NCI-H2029 treated with DMSO at 0.1 percent for 48 hours (cell line): ENCODE data around the gene DUSP22.

Source experiments
- DNase-seq: peaks from one replicate; lab custom pipeline; 2025; lab: John Stamatoyannopoulos, UW

Gene DUSP22

DNA sequence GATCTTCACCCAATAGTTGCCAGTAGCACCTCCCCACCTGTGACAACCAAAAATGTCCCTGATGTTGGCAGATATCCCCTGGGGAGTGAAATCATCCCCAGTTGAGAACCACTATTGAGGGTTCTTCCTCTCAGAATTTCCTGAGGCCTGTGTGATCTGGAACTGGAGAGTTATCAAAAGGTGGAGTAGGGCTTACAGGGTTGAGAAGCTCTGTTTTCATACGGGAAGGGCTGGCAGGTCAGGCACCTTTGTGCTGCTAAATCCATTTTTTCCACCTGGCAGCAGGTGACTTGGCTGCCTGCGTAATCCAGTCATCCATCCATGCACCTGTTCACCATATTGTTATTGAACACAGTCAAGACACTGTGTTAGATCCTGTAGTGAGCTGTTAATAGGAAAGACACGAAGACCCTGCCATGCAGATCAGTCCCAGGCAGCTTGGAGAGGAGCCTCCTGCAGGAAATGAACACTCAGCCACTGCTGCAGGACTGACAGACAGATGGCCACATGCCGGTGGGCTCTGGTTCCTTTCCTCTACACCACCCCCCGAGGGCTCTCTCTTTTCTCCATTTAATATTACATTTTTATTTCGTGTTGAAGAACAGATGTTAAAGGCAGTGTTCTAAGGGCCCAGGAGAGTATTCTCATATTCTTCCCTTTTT is 5.4 kb downstream of the DUSP22 start:
- no peak for DNase-seq

DNA sequence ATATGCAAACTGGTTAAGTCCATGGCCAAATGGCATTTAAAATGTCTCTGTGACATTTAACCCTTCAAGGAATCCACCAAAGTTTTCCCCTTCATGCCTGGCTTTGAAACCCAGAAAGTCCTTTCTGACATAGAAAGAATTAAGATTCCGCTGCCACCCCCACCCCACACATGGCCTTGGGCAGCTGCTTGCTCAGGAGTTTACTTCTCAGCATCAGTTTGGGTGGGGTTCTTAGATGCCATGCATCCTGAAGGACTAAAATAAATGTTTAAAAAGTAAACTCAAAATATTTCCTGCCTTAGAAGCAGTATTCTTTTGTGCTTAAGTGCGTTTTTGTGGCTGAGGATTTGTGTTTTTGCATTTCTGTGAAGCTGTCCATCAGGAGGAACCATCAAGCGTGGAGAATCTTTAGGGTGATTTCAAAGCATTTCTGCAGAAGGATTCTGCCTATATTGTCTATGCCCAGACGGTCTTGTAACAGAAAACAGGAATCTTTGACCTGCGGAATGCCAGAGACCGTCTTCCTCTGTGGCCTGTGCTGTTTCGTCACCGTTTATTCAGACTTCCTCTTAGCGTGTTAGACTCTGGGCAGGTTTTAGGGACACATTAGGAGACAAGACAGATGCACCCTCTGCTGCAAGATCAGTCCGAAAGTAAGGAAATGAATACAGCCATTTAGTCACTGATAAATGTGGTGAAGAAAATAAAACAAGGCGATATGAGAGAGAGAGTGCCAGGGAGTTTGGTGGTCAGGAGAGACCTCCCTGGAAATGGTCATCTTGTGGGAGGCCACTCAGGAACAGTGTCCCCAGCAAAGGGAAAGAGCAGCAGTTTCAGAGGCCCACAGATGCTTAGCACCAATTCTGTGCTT is 6.2 kb downstream of the DUSP22 start:
- DNase-seq, result no peak

- DNase-seq, result no peak
These were observed 7.1 kb downstream of the DUSP22 start for GRCh38 chr6:299104-299980.

DNA sequence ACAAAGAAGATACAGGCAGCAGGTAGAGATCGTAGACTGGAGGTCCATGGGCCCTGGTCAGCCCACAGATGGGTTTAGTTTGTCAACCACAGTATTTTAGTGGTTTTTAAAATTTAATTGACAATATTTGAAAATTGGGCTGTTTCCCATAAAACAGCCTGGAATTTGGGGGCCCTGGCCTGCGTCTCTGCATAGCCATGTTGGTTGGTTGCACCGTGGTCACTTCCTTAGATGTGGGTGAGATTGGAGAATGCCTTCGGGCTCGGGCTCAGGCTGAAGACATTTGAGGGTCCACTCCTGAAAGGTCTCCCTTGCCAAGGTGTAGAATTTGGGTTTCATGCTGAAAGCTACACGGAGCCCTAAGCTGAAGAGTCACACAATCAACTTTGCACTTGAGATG is 7.7 kb downstream of the DUSP22 start:
- no peak for DNase-seq

DNA sequence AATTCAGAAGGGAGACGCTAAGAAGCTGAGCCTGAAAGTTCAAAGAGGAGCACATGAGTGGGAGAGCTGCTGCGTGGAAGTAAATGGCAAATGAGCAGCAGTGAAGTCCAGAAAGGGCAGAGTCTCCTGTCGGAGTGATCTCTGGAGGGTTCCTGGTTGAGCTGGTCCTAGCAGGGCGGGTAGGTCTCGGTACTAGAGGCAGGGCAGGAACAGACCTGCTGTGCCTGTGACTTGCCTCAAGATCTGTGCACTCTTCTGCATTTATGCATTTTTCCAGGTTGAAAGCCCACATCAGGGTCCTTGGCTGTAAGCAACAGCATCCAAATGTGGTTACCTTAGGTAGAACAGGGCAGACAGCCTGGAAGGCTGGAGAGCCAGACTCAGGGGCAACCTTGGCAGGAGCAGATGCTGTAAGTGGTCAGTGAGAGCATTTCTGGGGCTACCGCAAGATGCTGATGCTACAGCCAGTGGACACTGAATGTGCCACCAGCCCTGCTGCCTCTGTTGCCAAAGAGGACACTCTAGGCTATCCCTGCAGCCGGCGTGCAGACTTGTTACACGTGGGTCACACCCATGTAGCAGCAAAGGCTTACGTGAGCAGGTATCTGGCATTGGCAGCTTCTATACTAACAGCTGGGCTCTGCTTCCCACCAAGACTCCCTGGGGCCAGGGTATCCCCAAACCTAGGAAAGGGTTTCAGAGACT is 8.4 kb downstream of the DUSP22 start:
- DNase-seq, result no peak

DNA sequence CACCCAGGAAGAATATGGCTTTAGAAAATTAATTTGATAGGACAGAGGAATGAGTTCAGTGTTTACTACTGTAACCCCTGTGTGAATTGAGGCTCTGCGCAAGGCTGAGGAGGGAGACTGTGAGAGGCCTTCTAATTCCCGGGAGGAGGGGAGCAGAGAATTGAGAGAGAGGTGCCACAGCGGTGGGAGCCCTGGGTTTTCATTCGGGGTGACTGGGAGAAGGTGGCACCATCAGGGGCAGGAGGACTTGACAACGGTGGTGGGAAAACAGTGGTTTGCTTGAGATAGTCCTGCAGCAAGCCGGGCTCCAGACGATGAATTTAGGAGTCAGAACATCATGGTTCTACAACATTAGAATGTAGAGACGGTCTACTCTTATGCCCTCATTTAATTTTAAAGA is 9.2 kb downstream of the DUSP22 start:
- DNase-seq, result no peak

DNA sequence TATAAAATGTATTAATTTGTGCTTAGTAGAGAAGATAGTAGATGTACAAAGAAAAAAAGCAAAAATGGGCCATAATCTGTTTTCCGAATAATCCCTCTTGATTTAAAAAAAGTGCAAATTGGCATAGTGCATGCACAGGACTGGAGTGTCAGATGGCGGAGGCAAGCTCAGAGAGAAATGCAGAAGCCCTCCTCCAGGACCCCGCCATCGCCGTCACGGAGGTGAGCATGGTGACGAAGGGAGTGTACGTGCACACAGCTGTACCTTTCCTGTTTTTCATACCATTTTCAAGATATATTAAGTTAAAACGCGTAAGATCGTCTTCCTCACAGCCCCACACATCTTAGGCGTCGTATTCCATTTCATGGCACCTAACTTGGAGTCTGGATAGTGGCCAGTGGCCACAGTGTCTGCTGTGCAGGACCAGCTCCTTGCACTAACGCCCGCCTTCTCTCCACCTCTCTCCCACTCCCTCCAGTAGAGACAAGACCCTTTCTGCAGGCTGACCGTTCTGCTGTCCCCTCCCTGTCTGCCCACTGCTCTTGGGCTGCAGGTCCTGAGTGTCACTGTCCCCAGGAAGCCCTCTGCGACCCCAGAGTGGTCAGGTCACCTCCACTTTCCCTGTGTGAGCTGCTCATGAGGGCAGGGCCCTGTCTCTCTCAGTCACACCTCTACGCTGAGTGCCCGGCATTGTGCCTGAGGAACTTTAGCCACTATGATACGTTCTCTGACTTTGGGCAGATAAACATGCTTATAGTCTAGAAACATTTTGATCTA is 9.8 kb downstream of the DUSP22 start:
- no peak for DNase-seq

GRCh38 chr6:302760-303159 is 10.5 kb downstream of the DUSP22 start:
- no peak for DNase-seq

GRCh38 chr6:303263-303662 is 11.0 kb downstream of the DUSP22 start:
- DNase-seq, result no peak

- no peak for DNase-seq
These were observed 11.8 kb downstream of the DUSP22 start for GRCh38 chr6:303948-304558.

DNA sequence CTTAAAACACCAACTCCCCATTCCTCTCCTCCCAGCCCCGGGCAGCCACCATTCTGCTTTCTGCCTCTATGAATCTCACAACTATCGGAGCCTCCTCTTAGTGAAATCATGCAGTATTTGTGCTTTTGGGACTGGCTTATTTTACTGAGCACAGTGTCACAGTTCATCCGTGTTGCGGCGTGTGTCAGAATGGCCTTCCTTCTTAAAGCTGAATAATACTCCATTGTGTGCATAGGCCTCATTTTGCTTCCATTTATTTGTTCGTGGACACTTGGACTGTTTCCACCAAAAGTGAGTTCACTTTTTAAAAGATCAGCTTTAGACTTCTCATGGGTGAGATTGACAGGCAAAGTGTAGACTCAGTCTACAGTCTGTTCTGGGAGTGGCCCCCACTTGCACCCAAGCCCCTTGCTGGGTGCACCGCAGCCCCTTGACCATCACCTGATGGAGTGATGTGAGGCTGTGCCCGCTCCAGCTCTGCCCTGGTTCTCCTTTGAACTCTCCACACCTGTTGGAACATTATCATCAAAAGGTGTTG is 12.6 kb downstream of the DUSP22 start:
- no peak for DNase-seq

DNA sequence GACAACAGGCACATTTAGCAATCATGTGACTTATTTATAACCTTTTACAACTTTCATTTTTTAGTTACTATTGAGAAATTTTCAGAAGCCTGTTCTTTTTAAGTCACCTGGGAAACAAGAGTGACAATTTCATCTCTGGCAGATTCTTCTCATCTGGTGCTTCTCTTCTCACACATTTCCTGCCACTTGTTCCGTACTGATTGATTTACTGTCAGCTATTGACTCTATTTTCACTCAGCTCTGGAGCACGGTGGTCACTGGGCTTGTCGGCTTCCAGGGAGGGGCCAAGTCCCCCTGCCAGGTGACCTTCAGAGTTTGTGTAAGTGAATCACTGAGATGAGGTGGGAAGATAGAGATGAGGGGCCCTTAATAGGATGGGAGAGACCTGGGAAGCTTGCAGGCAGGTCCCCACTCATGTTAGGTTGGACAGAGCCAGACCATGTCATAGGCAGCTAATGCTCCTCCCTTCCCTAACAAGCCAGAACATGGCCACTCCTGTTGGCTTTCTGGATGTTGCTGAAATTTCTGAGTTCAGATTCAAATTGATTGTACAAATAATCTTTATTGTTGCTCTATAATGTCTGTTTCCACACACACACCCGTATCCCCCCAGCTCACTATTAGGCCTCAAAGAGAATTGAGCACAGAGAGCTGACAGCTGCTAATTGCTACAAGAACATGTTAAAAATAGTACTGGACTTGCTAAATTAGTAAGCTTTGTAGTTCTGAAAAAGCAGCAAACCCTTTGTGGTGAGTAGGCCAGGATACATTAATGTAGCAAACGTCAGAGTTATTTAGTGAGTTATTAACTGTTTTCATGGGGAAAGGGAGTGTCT is 13.3 kb downstream of the DUSP22 start:
- no peak for DNase-seq

DNA sequence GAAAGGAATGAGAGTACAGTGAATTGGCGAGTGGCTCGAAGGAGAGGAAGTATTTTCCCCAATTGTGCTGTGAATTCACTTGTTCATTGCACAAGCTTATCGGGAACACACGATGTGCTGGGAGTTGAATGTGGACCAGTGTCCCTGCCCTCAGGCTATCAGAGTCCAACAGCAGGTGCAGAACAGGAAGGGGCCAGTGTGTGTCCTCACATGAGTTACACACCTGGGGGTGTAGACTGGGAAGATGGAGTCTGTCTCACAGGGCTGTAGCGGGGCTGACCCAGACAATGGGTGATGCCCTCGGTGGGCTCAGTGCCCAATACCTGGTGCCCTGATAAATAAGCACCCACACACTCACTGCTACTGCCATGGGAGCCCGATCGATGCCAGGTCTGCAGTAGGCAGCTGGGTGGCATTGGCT is 14.4 kb downstream of the DUSP22 start:
- DNase-seq, result no peak

DNA sequence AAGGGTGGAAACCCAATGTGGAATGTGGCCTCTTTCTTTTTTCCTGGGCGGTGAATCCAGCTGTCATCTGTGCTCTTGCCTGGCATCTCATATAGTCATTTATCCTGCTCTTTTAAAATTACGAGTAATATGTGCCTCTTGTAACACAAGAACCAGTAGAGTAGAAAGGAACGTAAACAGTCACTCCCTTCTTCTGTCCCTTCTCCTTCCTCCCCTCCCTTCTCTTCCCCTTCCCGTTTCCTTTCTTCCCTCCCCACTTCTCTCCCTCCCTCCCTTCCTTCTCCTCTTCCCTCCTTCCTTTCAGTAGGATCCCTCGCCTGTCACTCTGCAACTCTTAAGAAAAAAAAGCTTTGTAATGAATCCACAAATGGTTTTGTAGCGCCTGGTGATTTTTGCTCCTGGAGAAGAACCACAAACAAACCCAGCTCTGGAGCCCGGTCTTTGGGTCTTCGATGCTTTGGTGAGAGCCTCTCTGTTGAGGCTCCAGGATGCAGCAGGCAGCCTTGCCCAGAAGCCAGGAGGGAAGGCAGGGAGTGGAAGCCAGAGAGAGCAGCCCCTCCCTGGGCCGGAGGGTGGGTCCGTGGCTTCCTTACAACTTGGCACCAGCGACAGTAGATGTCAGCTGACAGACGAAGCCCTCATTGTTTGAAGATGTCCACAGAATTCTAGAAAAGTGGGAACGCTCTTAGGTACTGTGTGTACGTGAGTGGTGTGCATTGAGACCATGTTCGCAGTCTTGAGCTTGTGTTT is 15.0 kb downstream of the DUSP22 start:
- DNase-seq, result no peak

DNA sequence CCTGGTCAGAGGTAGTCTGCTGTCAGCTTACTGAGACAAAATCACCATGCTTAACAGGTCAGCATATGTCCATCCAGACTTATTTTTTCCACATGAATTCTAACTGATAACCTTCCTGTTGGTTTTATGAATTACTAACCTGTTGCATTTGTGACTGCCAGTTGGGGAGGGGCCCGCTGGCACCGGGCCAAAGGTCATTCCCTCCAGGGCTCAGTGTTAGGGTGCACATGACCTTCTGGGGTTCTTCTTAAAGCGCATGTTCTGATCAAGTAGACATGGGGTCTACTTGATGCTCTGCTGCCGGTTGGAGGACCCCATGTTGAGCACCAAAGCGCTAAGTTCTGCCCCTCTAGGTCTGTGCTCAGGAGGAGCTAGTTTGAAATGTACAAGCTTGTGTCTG is 15.6 kb downstream of the DUSP22 start:
- DNase-seq, result no peak

- DNase-seq, result no peak
These were observed 16.0 kb downstream of the DUSP22 start for GRCh38 chr6:308307-308706.

- DNase-seq, result no peak
These were observed 16.5 kb downstream of the DUSP22 start for GRCh38 chr6:308768-309167.

- no peak for DNase-seq
These were observed 17.7 kb downstream of the DUSP22 start for GRCh38 chr6:309947-310346.

DNA sequence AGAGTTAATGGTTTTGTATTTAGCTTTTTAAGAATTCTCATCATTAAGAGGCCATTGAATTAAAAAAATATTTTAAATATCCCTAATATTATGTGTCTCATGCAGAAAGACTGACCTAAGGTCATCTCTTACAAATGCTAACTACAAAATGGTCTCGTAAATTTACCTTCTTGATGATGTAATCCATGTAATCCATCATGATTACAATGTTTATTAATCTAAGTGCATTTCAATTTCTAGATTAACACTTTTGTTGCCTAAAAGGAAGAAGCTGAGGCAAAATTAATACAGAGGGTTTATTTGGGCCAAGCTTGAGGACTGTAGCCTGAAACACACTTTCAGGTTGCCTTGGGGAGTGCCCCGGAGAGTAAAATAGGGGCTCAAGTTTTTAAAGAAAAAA is 18.4 kb downstream of the DUSP22 start:
- no peak for DNase-seq
